Activated naive CD8-positive, alpha-beta T cell treated with anti-CD3 and anti-CD28 coated beads, Interleukin-2, amount 50 U/mL, for 24 hours (primary cell): Measurements from ENCODE around the gene C14orf180.

Experiments
- ATAC-seq: fragments of 150-1000 bp; cut with Tn5 transposase; one replicate; pipeline ENCODE4 v1.10.0; 2021
- DNase-seq: peaks from one replicate; pipeline ENCODE4 v3.0.0; 2021
- H3K27ac Mint-ChIP-seq: one replicate; pipeline ENCODE4 v1.8.0; 2021; ENCODE audit warnings: mild to moderate bottlenecking, mixed read lengths
- H3K27me3 Mint-ChIP-seq: one replicate; pipeline ENCODE4 v1.8.0; 2021; ENCODE audit warnings: mixed read lengths
- H3K36me3 Mint-ChIP-seq: one replicate; pipeline ENCODE4 v1.8.0; 2021; ENCODE audit warnings: low read depth, mixed read lengths
- H3K4me1 Mint-ChIP-seq: one replicate; pipeline ENCODE4 v1.8.0; 2021; ENCODE audit warnings: mixed read lengths
- H3K4me3 Mint-ChIP-seq: one replicate; pipeline ENCODE4 v1.8.0; 2021; ENCODE audit warnings: mild to moderate bottlenecking, moderate library complexity, mixed read lengths
- H3K9me3 Mint-ChIP-seq: one replicate; pipeline ENCODE4 v1.8.0; 2021; ENCODE audit warnings: mixed read lengths

Gene C14orf180

DNA sequence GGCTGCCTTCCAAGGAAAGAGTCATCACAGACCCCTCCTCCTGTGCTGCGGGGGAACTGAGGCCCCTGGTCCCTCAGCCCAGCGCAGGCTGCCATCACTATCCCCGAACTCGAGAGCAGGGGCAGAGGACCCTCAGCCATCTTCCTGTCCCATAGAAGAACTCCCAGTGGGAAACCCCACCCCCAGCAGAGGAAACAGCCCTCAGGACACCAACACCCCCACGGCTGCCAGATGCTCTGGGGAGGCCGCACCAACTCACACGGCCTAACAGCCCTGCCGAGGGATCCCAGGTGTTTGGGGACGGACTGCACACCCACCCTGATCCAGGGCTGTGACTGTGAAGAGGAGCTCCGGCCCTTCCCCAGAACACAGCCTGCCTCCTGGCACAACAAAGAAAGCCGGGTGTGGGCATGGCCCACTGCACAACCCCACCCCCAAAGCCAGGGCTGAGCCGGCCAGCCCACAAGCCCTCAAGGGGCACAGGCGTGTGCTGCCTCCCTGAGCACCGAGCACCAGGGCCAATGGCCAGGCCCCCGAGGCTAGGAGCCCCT is 16.3 kb upstream of the C14orf180 start:
- H3K36me3 Mint-ChIP-seq: no peaks in the 10 kb centered on the region
- H3K27ac Mint-ChIP-seq: no peak overlapping the region
- H3K4me1 Mint-ChIP-seq: peaks cover 2% of the 10 kb centered on the region
- ATAC-seq (no peak), DNase-seq (no peak)
- no peak overlapping the region for H3K4me3 Mint-ChIP-seq
- peaks cover 11% of the 10 kb centered on the region for H3K27me3 Mint-ChIP-seq
- no peaks in the 10 kb centered on the region for H3K9me3 Mint-ChIP-seq

DNA sequence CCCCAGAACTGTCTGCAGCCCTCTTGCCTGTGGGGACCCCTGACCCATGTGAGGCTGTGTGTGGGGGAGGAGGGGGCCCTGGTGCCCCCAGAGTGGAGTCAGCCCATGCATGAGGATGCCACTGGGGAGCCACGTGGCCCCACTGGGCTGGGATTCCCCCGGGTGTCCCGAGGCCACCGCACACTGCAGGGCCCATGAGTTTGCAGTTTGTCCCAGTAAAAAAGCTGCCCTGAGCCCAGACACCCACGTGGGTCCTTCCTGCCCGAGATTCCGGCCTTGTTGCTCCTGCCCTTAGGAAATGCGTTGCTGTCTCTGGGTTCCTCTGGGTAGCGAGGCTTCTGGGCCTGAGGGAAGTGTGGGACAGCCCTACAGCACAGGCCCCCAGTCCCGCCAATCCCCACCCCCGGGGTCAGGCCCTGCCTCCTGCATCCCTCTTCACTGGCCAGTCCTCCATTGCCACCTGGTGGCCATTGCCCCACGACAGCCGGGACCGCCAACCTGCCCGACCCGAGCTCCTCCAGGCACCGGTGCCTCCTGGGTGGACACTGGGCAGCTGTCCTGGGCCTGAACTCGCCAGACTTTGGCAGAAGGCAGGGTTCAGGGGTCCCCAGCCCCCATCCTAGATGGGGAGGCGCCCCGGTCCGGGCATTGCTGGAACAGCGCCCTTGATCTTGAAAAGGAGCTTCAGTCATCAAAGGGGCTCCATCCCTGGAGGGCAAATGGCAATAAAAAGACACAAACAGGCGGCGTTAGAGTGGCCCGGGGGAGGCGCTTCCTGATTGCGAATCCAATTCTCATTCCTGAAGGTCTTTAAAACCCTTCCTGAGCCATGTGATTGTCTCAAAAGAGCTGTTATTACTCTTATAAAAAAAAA is 15.6 kb upstream of the C14orf180 start:
- Mint-ChIP-seq H3K36me3 (no peaks in the 10 kb centered on the region), H3K27ac (no peak overlapping the region), H3K4me3 (no peak overlapping the region), H3K27me3 (peaks cover 11% of the 10 kb centered on the region), H3K9me3 (no peaks in the 10 kb centered on the region), H3K4me1 (peaks cover 2% of the 10 kb centered on the region)
- ATAC-seq: peak; percentile 35
- DNase-seq: peak; percentile 68

- Mint-ChIP-seq H3K36me3 (no peaks in the 10 kb centered on the region), H3K4me1 (peaks cover 2% of the 10 kb centered on the region), H3K4me3 (no peak overlapping the region), H3K27me3 (peaks cover 11% of the 10 kb centered on the region), H3K9me3 (no peaks in the 10 kb centered on the region), H3K27ac (no peak overlapping the region)
- ATAC-seq: no peak
- no peak for DNase-seq
Measured at GRCh38 chr14:104564744-104565679, 14.6 kb upstream of the C14orf180 start.

DNA sequence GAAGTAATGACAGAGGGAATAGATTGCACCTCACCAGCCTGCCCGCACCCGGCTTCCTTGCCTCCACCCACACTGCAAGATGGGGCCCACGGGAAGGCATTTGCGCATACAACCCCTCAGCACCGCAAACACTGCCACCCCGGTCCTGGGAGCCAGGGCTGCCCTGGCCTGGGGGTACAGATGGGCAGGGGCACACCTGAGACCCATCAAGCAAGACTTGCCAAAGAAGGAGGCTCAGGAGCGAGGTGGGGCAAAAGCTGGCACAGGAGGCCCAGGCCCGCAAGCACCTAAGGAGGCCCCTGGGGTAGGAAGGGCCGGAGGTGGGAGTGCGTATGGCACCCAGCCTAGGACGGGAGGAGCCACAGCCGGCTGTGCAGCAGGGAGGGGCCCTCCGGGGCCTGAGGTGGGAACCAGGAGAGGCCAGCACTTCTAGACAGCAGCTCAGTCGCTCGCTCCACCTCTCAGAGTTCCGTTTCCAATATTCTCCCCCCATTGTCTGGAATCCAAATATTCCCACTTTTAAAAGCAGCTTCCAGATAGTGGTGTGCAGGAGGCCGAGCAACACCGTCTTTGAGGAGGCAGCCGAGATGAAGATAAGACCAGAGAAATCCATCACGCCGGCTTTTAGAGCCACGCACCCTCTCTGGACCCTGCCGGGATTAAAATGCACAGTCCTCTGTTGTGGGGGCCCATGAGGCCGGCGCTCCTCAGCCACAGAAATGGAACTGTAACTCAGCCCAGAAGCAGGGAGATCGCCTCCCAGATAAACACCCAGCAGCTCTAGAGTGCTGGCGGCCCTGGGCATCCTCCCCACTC is 12.2 kb upstream of the C14orf180 start:
- no peak for DNase-seq
- no peaks in the 10 kb centered on the region for H3K36me3 Mint-ChIP-seq
- H3K4me1 Mint-ChIP-seq: peaks cover 2% of the 10 kb centered on the region
- no peaks in the 10 kb centered on the region for H3K9me3 Mint-ChIP-seq
- peaks cover 11% of the 10 kb centered on the region for H3K27me3 Mint-ChIP-seq
- no peak for ATAC-seq
- H3K4me3 Mint-ChIP-seq: no peak overlapping the region
- H3K27ac Mint-ChIP-seq: no peak overlapping the region

GRCh38 chr14:104567957-104568225 is 11.7 kb upstream of the C14orf180 start:
- Mint-ChIP-seq H3K27me3 (peaks cover 11% of the 10 kb centered on the region), H3K4me1 (peaks cover 2% of the 10 kb centered on the region), H3K4me3 (no peak overlapping the region), H3K36me3 (no peaks in the 10 kb centered on the region), H3K9me3 (no peaks in the 10 kb centered on the region), H3K27ac (no peak overlapping the region)
- DNase-seq (no peak), ATAC-seq (no peak)

DNA sequence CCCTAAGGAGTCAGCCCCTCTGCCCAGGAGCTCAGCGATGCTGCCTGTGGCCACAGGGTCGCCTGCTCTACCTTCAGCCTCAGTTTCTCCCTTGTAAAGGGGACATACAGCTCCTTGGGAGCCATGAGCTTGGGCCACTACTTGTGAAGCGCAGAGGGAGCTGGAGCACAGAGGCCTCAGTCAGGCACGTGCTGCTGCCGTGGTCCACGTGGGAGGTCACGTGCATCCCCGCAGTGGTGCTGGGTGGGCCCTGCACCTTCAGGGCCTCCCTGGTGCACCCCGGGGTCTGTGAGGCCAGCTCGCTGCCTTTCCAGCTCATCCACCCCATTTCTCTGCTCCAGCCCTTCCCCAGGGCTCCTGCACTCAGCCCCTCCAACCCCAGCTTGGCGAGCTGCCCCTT is 10.9 kb upstream of the C14orf180 start:
- DNase-seq: no peak
- H3K9me3 Mint-ChIP-seq: no peaks in the 10 kb centered on the region
- no peak overlapping the region for H3K4me3 Mint-ChIP-seq
- H3K36me3 Mint-ChIP-seq: no peaks in the 10 kb centered on the region
- ATAC-seq: no peak
- peaks cover 11% of the 10 kb centered on the region for H3K27me3 Mint-ChIP-seq
- peaks cover 2% of the 10 kb centered on the region for H3K4me1 Mint-ChIP-seq
- H3K27ac Mint-ChIP-seq: no peak overlapping the region

DNA sequence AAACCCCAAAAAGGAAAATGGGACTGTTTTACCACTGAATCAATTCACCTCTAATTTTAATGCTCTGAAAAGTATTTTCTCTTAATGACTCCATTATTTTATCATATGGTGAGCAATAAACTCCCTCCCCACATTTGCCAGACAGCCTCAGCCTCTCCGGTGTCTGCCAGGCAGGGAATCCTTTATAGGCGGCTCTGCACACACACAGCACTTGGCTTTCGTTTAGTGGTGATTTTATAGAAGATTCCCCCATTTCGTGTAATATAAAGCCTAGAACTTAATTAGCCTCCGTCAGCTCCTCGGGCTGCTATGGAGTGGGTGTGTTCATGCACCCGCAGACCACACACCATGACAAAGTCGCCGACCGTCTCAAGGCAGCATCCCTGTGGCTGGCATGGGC is 10.1 kb upstream of the C14orf180 start:
- DNase-seq (no peak), ATAC-seq (no peak)
- Mint-ChIP-seq H3K27me3 (peaks cover 9% of the 10 kb centered on the region), H3K36me3 (no peaks in the 10 kb centered on the region), H3K9me3 (no peaks in the 10 kb centered on the region), H3K27ac (no peak overlapping the region), H3K4me1 (no peaks in the 10 kb centered on the region), H3K4me3 (no peak overlapping the region)

DNA sequence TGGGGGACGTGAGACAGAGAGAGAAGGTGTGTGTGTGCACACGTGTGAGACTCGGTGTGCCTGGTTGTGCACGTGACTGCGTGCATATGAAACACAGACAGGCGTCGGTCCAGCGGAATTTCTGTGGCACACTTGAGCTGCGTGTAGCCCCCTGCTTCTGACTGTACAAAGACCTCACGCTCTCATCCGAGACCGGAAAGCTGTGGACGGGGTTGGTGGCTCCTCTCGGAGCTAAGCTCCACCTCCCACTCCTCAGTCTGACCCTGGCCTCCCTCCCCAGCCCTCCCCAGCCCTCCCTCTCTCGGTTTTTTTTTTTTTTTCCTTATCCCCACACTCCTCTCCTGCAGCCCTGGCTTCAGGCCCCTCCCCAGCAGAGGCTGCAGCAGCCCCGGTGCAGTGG is 8.3 kb upstream of the C14orf180 start:
- Mint-ChIP-seq H3K27me3 (peaks cover 4% of the 10 kb centered on the region), H3K9me3 (no peaks in the 10 kb centered on the region), H3K27ac (no peak overlapping the region), H3K36me3 (no peaks in the 10 kb centered on the region), H3K4me3 (no peak overlapping the region), H3K4me1 (no peaks in the 10 kb centered on the region)
- no peak for ATAC-seq
- DNase-seq: no peak

DNA sequence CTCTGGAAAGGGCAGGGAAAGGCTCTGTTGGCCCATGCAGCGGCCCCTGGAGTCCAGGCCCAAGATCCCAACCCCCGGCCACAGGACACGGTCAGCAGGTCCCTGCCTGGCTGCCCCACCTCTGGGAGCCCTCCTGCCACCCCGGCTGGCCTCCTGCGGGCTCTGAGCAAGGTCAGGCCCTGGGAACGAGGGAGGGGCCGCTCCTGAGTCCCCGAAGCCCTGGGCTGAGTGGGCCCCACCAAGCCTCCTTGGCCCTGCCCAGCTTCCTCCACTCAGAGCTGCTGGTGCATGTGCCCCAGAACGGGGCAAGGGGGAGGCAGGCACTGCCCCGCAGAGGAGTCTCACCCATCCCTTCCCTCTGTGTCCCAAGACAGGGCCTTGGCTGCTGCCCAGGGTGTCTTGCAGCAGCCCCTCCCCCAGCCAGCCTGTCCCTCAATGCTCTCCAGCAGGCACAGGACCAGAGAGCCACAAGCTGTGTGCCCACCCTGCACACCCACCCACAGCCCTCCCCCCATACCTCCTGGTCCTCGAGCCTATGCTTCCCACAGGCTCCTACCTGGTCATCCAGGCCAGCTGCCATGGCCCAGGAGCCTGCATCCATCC is 7.4 kb upstream of the C14orf180 start:
- Mint-ChIP-seq H3K27me3 (no peaks in the 10 kb centered on the region), H3K4me1 (no peaks in the 10 kb centered on the region), H3K4me3 (no peak overlapping the region), H3K27ac (no peak overlapping the region), H3K36me3 (no peaks in the 10 kb centered on the region), H3K9me3 (no peaks in the 10 kb centered on the region)
- DNase-seq: no peak
- ATAC-seq: no peak

DNA sequence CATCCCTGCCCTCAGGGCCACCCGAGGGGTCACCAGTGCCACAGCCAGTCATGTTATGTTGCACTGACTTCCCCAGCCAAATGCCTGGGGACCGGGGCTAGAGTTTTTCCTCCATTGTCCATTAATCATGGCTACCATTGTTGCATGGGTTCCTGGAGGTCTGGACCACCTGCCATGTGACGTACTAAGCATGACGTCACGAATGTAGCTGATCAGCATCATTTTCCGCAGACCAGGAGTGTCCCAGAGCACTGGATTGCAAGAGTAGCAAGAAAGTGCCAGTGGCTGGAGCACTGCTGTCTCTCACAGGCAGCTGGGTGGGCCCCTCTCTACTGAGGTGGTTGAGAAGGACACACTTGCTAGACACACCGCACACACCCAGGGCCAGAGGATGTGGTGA is 6.9 kb upstream of the C14orf180 start:
- no peaks in the 10 kb centered on the region for H3K36me3 Mint-ChIP-seq
- DNase-seq: no peak
- no peak overlapping the region for H3K4me3 Mint-ChIP-seq
- no peaks in the 10 kb centered on the region for H3K9me3 Mint-ChIP-seq
- H3K27me3 Mint-ChIP-seq: no peaks in the 10 kb centered on the region
- ATAC-seq: no peak
- H3K4me1 Mint-ChIP-seq: no peaks in the 10 kb centered on the region
- no peak overlapping the region for H3K27ac Mint-ChIP-seq

- no peaks in the 10 kb centered on the region for H3K9me3 Mint-ChIP-seq
- ATAC-seq: no peak
- no peaks in the 10 kb centered on the region for H3K27me3 Mint-ChIP-seq
- H3K4me1 Mint-ChIP-seq: no peaks in the 10 kb centered on the region
- DNase-seq: no peak
- H3K36me3 Mint-ChIP-seq: no peaks in the 10 kb centered on the region
- no peak overlapping the region for H3K27ac Mint-ChIP-seq
- no peak overlapping the region for H3K4me3 Mint-ChIP-seq
Measured at GRCh38 chr14:104573930-104574329, 5.6 kb upstream of the C14orf180 start.

DNA sequence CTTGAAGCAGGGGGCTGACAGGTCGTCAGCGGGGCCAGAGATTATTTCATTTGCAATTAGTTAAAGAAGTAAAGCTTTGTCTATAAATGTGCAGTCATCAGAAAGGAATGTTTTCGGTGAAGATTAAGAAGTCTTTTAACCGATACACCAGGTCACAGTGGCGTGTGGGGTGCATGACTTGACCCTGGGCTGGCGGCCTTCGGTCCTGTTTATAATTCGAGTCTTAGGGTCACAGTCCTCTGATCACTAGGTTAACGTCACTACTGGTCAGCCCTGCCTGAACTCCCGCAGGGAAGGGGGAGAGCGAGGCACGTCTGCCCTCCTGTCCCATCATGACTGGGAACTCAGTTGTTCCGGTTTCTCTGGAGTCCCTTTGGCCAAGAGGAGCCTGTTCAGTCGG is 5.0 kb upstream of the C14orf180 start:
- Mint-ChIP-seq H3K27ac (no peak overlapping the region), H3K27me3 (no peaks in the 10 kb centered on the region), H3K4me1 (no peaks in the 10 kb centered on the region), H3K36me3 (no peaks in the 10 kb centered on the region), H3K9me3 (no peaks in the 10 kb centered on the region), H3K4me3 (no peak overlapping the region)
- ATAC-seq (no peak), DNase-seq (no peak)

DNA sequence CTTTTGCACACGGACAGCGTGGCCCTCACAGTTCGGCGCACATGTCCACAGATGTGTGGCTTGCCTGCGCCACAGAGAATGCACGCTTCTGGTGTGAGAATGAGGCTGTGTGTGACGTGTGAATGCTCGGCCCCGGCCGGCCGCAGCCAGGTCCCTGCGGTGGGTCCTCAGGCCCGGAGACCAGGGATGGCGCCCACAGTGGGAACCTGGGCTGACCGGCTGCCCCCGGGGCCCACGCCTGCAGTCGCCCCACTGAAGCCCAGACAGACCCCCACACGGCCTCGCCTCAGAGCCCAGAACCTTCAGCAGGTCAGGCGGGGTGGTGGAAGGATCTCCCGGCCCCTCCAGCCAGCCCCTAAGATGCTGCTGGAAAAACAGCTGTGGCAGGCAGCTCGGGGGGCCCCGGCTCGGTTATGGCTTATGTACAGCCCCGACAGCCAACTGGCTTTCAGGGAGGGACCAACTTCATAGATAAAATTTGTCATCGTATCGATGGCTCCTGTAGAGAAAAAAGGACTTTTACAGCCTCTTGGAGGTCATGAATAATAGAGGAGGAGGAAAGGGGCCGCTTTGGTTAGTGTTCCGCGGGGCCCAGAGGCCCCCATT is 4.5 kb upstream of the C14orf180 start:
- no peak overlapping the region for H3K4me3 Mint-ChIP-seq
- H3K36me3 Mint-ChIP-seq: no peaks in the 10 kb centered on the region
- no peaks in the 10 kb centered on the region for H3K4me1 Mint-ChIP-seq
- no peak for ATAC-seq
- H3K27me3 Mint-ChIP-seq: no peaks in the 10 kb centered on the region
- no peak overlapping the region for H3K27ac Mint-ChIP-seq
- no peak for DNase-seq
- H3K9me3 Mint-ChIP-seq: no peaks in the 10 kb centered on the region
